Rectal smooth muscle tissue (tissue), 1 donor: ENCODE results near the gene SMIM1.
A peak's percentile ranks its signal among the peaks of the same experiment; 100 is the strongest.
"Not testable (repeated sequence)": the region's sequence is repeated elsewhere in the genome, so short reads cannot be mapped to it uniquely, and the experiment has no call there.

ENCODE experiments used
- H3K27ac ChIP-seq: one replicate; pipeline ENCODE4 v1.7.0; 2013; ENCODE audit warnings: low read depth, low read length, inconsistent platforms
- H3K27me3 ChIP-seq: one replicate; pipeline ENCODE4 v1.7.0; 2013; ENCODE audit warnings: low read length; ENCODE audit not compliant: control insufficient read depth, insufficient read depth
- H3K36me3 ChIP-seq: one replicate; pipeline ENCODE4 v1.7.0; 2013; ENCODE audit warnings: low read length; ENCODE audit not compliant: control insufficient read depth, insufficient read depth
- H3K4me1 ChIP-seq: one replicate; pipeline ENCODE4 v1.7.0; 2013; ENCODE audit warnings: low read length; ENCODE audit not compliant: control insufficient read depth, insufficient read depth
- H3K4me3 ChIP-seq: one replicate; pipeline ENCODE4 v1.7.0; 2013; ENCODE audit warnings: low read length
- H3K9ac ChIP-seq: one replicate; pipeline ENCODE4 v1.7.0; 2013; ENCODE audit warnings: low read length

The SMIM1 gene, protein sequence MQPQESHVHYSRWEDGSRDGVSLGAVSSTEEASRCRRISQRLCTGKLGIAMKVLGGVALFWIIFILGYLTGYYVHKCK

DNA sequence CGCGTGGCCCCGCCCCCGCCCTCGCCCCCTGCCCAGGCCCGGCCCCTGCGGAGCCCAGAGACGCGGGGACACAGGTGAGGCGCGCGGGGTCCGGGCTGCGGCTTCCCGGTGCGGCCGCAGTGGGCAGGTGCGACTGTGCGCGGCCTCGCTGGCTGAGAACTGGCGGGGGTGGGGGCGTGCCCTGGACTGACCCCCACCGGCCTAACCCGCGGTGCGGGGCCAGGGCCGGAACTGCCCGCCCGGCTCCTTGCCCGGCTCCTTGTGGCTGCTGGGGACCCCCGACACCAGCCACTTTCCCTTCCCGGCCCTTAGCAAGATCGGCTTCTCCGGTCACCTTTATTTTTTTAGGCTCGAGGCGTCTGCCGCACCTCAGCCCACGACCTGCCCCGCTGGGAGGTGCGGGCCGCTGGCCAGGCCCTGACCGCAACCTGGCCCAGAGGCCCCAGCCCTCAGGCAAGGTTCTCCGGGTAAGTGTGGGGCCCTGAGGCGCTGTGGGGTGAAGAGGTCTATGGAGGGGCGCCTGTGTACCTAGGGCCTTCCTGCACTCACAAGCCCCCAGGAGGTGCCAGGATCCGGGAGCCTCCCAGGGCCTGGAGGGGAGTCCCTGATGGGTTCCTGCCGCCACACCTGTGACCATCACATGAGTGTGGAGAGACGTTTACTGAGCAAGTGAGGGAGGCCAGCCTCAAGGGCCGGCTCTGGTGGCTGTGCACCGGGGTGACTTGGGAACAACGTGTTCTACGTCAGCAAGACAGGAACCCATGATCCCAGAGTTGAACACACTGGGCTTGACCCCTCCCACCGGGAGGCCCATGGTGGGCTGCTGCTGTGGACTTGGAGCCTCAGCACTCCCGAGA, at the start of gene SMIM1:
TSS of gene SMIM1 (plus strand) at position 35 of the 857 bp plus-strand sequence. CDS start 2,625 bp downstream, outside the sequence.
- Histone ChIP-seq H3K4me3 (peak within 1 kb of the TSS; percentile 74), H3K27ac (peak within 1 kb of the TSS; percentile 69), H3K9ac (no peak within 1 kb of the TSS), H3K4me1 (peaks cover 5% of the 10 kb centered on the region), H3K27me3 (peaks cover 3% of the 10 kb centered on the region), H3K36me3 (no peaks in the 10 kb centered on the region)

DNA sequence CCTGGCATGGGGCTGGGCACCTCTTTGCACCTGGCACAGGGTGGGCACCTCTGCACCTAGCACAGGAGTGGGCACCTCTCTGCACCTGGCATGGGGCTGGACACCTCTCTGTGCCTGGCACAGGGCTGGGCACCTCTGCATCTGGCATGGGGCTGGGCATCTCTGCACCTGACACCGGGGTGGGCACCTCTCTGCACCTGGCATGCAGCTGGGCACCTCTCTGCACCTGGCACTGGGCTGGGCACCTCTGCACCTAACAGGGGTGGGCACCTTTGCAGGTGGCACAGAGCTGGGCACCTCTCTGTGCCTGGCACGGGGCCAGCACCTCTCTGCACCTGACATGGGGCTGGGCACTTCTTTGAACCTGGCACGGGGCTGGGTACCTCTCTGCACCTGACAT, 49.7 kb upstream of the SMIM1 start:
- Histone ChIP-seq H3K4me1 (no peaks in the 10 kb centered on the region), H3K27me3 (no peaks in the 10 kb centered on the region), H3K4me3 (no peak overlapping the region), H3K27ac (no peak overlapping the region), H3K9ac (no peak overlapping the region), H3K36me3 (no peaks in the 10 kb centered on the region)

DNA sequence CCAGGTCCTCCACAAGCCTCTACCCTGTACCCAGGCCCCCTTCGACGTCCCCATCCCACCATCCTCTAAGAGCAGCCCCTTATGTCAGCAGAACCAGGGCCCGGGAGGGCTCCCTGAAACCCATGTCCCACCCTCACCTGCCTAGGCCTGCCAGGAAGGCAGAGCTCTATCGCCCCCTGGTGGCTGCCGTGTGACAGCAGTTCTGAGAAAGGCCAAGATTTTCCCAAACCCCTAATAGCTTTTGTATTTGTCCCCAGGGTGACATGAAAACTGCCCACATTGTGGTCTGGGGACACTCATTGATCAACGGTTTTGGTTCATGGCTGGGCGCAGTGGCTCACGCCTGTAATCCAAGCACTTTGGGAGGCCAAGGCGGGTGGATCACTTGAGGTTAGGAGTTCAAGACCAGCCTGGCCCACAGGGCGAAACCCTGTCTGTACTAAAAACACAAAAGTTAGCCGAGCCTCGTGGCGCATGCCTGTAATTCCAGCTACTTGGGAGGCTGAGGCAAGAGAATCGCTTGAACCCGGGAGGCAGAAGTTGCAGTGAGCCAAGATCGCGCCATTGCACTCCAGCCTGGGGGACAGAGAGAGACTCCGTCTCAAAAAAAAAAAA, 48.0 kb upstream of the SMIM1 start:
- not testable (repeated sequence) for H3K9ac ChIP-seq, H3K27ac ChIP-seq, H3K36me3 ChIP-seq, H3K4me1 ChIP-seq, H3K27me3 ChIP-seq, H3K4me3 ChIP-seq

DNA sequence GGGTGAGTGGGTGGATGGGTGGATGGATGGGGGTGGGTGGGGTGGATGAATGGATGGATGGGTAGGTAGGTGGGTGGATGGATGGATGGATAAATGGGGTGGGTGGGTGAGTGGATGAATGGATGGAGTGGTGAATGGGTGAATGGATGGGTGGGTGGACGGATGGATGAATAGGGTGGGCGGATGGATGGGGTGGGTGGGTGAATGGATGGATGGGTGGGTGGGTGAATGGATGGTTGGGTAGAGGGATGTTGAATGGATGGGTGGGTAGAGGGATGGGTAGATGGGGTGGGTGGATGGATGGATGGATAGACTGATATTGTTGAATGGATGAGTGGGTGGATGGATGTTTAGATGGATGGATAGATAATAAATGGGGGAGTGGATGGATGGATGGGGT, 47.2 kb upstream of the SMIM1 start:
- no peak overlapping the region for H3K4me3 ChIP-seq
- H3K9ac ChIP-seq: no peak overlapping the region
- no peaks in the 10 kb centered on the region for H3K4me1 ChIP-seq
- no peaks in the 10 kb centered on the region for H3K36me3 ChIP-seq
- no peaks in the 10 kb centered on the region for H3K27me3 ChIP-seq
- H3K27ac ChIP-seq: no peak overlapping the region

DNA sequence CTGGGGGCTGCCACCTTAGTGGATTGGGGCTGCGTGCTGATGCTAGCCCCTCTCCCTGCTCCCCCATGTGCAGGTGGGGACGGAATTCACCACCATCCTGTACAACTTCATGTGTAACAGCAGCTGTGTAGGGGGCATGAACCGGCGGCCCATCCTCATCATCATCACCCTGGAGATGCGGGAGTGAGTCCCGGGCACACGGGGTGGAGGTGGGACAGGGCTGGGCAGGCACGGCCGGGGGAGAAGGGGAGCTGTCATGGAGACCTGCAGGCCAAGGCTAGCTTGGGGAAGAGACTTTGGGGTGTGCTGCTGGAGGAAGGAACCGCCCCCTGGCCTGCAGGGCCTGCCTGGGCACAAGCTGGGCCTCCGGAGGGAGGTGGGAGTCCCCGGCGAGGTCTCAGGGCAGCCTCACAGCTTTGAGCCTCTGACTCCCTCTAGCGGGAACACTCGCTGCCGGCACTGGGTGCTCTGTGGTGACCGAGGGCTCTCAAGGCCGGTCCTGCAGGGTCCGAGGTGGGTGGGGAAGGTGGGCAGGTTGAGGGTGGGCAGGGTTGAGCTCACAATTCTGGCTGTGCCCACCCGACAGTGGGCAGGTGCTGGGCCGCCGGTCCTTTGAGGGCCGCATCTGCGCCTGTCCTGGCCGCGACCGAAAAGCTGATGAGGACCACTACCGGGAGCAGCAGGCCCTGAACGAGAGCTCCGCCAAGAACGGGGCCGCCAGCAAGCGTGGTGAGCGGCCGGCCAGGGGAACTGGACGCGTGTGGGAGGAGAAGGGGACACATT, 45.3 kb upstream of the SMIM1 start:
- H3K4me1 ChIP-seq: no peaks in the 10 kb centered on the region
- peaks cover 3% of the 10 kb centered on the region for H3K27me3 ChIP-seq
- no peak overlapping the region for H3K4me3 ChIP-seq
- H3K27ac ChIP-seq: no peak overlapping the region
- H3K36me3 ChIP-seq: no peaks in the 10 kb centered on the region
- no peak overlapping the region for H3K9ac ChIP-seq

DNA sequence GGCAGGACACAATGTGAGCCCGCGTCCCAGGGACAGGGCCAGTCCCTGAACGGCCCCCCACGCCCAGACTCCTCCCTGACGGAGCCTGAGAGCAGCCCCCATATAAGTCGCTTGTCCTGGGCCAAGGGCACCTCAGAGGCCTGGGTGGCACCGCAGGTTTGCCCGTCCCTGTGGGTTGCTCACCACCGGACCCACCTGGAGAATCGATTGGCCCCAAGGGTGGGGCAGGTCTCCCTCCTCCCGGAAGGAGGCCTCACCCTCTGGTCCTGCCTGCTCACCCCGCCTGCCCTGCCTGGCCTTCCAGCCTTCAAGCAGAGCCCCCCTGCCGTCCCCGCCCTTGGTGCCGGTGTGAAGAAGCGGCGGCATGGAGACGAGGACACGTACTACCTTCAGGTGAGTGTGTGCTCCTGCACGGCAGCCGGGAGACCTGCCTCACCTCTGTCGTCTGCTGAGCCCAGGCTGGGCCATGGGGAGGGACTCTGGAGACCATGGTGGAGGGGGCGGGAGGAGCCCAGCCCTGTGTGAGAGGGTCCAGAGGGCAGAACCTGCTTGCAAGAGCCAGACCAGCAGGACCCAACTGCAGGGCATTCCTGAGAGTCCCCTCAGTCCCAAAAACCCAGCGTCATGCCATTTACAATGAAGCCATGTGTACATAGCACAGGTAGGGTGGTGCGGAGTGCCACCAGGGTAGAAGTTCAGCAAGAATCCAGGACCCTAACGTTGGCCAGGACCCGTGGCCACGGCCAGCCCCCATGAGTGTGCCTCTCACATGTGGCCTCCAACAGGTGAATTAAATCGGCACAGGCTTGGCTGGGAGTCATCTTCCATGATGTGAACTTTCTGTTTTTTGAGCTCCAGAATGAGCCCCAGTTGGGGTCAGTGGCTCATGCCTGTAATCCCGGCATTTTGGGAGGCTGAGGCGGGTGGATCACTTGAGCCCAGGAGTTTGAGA, 44.4 kb upstream of the SMIM1 start:
- H3K27me3 ChIP-seq: peaks cover 6% of the 10 kb centered on the region
- no peaks in the 10 kb centered on the region for H3K4me1 ChIP-seq
- H3K36me3 ChIP-seq: no peaks in the 10 kb centered on the region
- no peak overlapping the region for H3K4me3 ChIP-seq
- H3K27ac ChIP-seq: no peak overlapping the region
- H3K9ac ChIP-seq: no peak overlapping the region

DNA sequence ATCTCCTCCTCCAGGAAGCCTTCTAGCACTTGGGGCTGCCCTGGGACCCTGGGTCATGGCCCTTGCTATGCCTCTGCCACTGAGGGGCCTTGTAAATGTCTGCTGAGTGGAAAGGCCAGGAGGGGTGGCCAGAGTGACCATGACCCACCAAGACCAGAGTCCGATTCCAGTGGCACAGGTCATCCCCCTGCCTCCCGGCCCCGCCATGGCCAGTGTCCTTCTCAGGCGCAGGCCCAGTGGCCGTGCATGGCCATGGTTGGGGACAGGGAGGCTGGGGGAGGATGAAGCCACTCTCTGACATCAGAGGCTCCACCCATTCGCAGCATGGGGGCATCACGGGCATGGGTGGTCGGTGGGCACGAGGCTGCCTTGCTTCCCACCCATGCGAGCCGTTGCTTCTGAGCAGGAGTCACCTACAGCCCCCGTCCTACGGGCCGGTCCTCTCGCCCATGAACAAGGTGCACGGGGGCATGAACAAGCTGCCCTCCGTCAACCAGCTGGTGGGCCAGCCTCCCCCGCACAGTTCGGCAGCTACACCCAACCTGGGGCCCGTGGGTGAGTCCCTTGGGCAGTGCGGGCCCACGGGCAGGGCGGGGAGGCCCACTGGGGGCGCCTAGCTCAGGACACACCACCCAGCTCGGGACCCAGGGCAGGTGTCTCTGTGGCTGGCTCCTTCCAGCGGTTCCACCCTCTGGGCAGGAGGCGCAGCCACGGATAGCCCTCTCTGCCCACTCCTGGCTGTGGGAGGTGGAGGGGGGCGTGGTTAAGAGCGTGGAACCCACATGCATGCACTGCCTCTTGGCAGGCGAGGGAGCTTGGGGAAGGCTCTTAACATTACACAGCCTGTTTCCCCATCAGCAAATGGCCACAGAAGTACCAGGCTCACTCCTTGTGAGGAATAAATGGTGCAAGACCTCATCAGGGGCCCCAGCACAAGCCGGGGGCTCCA, 42.7 kb upstream of the SMIM1 start:
- Histone ChIP-seq H3K27me3 (peaks cover 6% of the 10 kb centered on the region), H3K27ac (no peak overlapping the region), H3K36me3 (no peaks in the 10 kb centered on the region), H3K9ac (no peak overlapping the region), H3K4me3 (no peak overlapping the region), H3K4me1 (no peaks in the 10 kb centered on the region)

DNA sequence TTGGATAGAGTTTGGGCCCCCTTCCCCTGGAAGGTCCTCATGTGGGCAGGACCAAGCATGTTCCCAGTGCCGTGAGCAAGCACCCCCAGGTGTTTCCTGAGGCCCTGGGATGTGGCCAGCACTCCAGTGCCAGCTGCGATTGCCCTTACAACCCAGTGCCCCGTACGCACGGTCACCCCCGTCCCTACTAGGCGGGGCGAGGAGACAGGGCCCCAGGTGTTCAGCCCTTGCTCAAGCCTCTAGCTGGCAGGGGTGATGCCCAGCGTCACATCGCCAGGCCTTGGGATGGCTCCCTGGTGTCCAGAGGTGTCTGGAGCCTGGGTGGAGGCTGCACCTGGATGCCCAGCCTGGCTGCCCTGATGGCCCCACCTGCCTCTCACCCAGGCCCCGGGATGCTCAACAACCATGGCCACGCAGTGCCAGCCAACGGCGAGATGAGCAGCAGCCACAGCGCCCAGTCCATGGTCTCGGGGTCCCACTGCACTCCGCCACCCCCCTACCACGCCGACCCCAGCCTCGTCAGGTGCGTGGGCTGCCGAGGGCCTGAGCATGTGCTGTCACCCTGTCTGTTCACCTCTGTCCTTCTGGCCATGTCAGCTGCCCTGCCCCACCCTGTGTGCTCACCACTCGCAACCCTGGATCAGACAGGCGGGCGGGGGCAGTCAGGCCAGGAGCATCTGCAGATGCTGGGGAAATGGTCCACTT, 41.9 kb upstream of the SMIM1 start:
- Histone ChIP-seq H3K4me1 (no peaks in the 10 kb centered on the region), H3K36me3 (no peaks in the 10 kb centered on the region), H3K27me3 (peaks cover 6% of the 10 kb centered on the region), H3K4me3 (no peak overlapping the region), H3K27ac (no peak overlapping the region), H3K9ac (no peak overlapping the region)

DNA sequence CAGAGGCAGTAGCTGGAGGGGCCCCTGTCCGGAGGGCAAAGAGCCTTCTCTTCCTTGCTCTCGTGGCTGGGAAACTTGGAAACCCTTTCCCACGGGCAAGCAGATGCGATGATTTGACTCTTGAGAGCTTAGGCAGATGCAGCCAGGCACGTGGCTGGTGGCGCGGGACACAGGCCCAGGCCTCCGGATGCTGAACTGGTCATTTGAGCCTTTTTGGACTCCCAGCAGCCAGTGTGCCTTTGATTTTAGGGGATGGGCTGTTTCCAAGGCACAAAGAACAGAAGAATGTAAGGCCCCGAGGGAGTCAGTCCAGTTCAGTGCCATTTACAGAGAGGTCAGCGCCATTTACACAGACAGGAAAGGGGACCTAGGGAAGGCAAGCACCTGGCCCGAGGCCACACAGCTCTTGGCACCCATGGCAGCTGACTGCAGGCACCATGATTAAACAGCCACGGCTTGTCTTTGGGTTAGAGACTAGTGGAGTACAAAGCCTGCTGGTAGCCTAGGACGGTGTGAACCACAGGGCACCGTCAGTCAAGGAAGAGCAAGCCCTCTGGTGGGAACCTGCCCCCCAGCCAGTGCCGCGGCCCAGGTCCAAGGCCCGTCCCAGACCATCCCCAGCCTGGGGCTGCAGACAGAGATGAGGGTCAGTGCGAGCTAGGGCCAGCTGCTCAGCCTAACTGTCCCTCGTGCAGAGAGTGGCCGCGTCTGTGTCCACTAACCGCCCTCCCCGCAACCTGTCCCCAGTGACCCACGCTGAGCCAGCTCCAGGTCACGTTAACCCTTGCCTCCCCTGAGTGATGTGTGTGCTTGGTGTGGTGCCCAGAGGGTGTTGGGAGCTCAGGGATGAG, 40.7 kb upstream of the SMIM1 start:
- Histone ChIP-seq H3K27ac (no peak overlapping the region), H3K4me3 (no peak overlapping the region), H3K4me1 (no peaks in the 10 kb centered on the region), H3K27me3 (peaks cover 6% of the 10 kb centered on the region), H3K36me3 (no peaks in the 10 kb centered on the region), H3K9ac (no peak overlapping the region)
